GM23338 (cell line): Measurements from ENCODE around the gene ABCA13. TPM values are rescaled to one million over a fixed set of nuclear protein-coding genes. Genes with fewer than 3 reads are reported as not detected.
A peak's percentile ranks its signal among the peaks of the same experiment; 100 is the strongest.

Experiments
- ATAC-seq: fragments of 200-7000 bp; cut with Tn5 transposase; 3 replicates; pipeline ENCODE4 v1.9.1; 2020
- DNase-seq: peaks from one replicate; pipeline ENCODE4 v3.0.0-alpha.2; 2015; ENCODE audit warnings: low spot score
- H2AFZ ChIP-seq: fragments of 200-600 bp; sonication (generic); 2 replicates; pipeline ENCODE4 v1.8.0; 2016; ENCODE audit warnings: antibody characterized with exemption, mild to moderate bottlenecking, moderate library complexity
- H3F3A ChIP-seq: fragments of 200-600 bp; sonication (generic); replicated peaks from 2 replicates; pipeline ENCODE4 v1.8.0; 2017; ENCODE audit warnings: antibody characterized with exemption, mixed run types, low read depth
- H3K27ac ChIP-seq: fragments of 200-600 bp; sonication (generic); 2 replicates; pipeline ENCODE4 v1.6.1; 2016; ENCODE audit warnings: low read depth
- H3K27me3 ChIP-seq: fragments of 200-600 bp; sonication (generic); 2 replicates; pipeline ENCODE4 v1.8.0; 2016; ENCODE audit warnings: mild to moderate bottlenecking, mixed run types, moderate library complexity; ENCODE audit not compliant: insufficient read depth
- H3K36me3 ChIP-seq: fragments of 200-600 bp; sonication (generic); 2 replicates; pipeline ENCODE4 v1.8.0; 2016; ENCODE audit warnings: mild to moderate bottlenecking; ENCODE audit not compliant: insufficient read depth
- H3K4me1 ChIP-seq: fragments of 200-600 bp; sonication (generic); 2 replicates; pipeline ENCODE4 v1.8.0; 2016; ENCODE audit warnings: mild to moderate bottlenecking, moderate library complexity; ENCODE audit not compliant: insufficient read depth
- H3K4me2 ChIP-seq: fragments of 200-600 bp; sonication (generic); 2 replicates; pipeline ENCODE4 v1.7.1; 2017; ENCODE audit warnings: mixed run types
- H3K4me3 ChIP-seq: fragments of 200-600 bp; sonication (generic); 2 replicates; pipeline ENCODE4 v1.6.1; 2016; ENCODE audit warnings: mixed run types
- H3K79me2 ChIP-seq: fragments of 200-600 bp; sonication (generic); replicated peaks from 2 replicates; pipeline ENCODE4 v1.8.0; 2017; ENCODE audit warnings: mild to moderate bottlenecking; ENCODE audit not compliant: insufficient read depth
- H3K9me2 ChIP-seq: fragments of 200-600 bp; sonication (generic); 2 replicates; pipeline ENCODE4 v1.8.0; 2017; ENCODE audit not compliant: insufficient read depth
- H4K20me1 ChIP-seq: fragments of 200-600 bp; sonication (generic); replicated peaks from 2 replicates; pipeline ENCODE4 v1.8.0; 2017; ENCODE audit warnings: mild to moderate bottlenecking; ENCODE audit not compliant: insufficient read depth
- H3K27ac Mint-ChIP-seq: 2 replicates; pipeline ENCODE4 v1.8.0; 2020; ENCODE audit warnings: inconsistent platforms, mild to moderate bottlenecking, moderate library complexity, mixed read lengths
- H3K27me3 Mint-ChIP-seq: 3 replicates; pipeline ENCODE4 v1.8.0; 2022; ENCODE audit warnings: low read depth, mild to moderate bottlenecking, moderate library complexity, mixed read lengths, inconsistent platforms; ENCODE audit not compliant: insufficient read depth, poor library complexity
- H3K36me3 Mint-ChIP-seq: 3 replicates; pipeline ENCODE4 v1.8.0; 2021; ENCODE audit warnings: low read depth, mild to moderate bottlenecking, inconsistent platforms, moderate library complexity, mixed read lengths
- H3K4me1 Mint-ChIP-seq: 3 replicates; pipeline ENCODE4 v1.8.0; 2020; ENCODE audit warnings: mild to moderate bottlenecking, inconsistent platforms, mixed read lengths
- H3K4me3 Mint-ChIP-seq: 3 replicates; pipeline ENCODE4 v1.8.0; 2021; ENCODE audit warnings: moderate library complexity, mild to moderate bottlenecking, inconsistent platforms, mixed read lengths
- H3K9me3 Mint-ChIP-seq: 3 replicates; pipeline ENCODE4 v1.8.0; 2020; ENCODE audit warnings: moderate library complexity, mild to moderate bottlenecking, inconsistent platforms, mixed read lengths
- CREB1 ChIP-seq: fragments of 250-450 bp; sonication (Bioruptor Pico); IDR thresholded peaks from 2 replicates; pipeline ENCODE4 v1.5.0; 2020; ENCODE audit warnings: low read depth, mild to moderate bottlenecking, moderate library complexity
- EZH2phosphoT487 ChIP-seq: fragments of 200-600 bp; sonication (generic); IDR thresholded peaks from one replicate; pipeline ENCODE4 v1.8.1; 2018; ENCODE audit warnings: antibody characterized with exemption; ENCODE audit not compliant: unreplicated experiment
- JUNB ChIP-seq: IDR thresholded peaks from one replicate; pipeline ENCODE4 v1.6.1; 2016; ENCODE audit warnings: antibody characterized with exemption; ENCODE audit not compliant: unreplicated experiment
- NANOG ChIP-seq: IDR thresholded peaks from 2 replicates; pipeline ENCODE4 v1.6.1; 2016; ENCODE audit warnings: antibody characterized with exemption, borderline replicate concordance
- POLR2AphosphoS5 ChIP-seq: IDR thresholded peaks from 2 replicates; pipeline ENCODE4 v1.6.1; 2016; ENCODE audit warnings: antibody characterized with exemption, low read depth
- STAT1 ChIP-seq: IDR thresholded peaks from one replicate; pipeline ENCODE4 v1.6.1; 2016; ENCODE audit warnings: antibody characterized with exemption; ENCODE audit not compliant: unreplicated experiment
- ZNF114 ChIP-seq: fragments of 250-450 bp; sonication (Bioruptor Pico); IDR thresholded peaks from 2 replicates; pipeline ENCODE4 v1.5.0; 2020; ENCODE audit warnings: mild to moderate bottlenecking, moderate library complexity
- ZNF462 ChIP-seq: fragments of 250-450 bp; sonication (Bioruptor Pico); IDR thresholded peaks from 2 replicates; pipeline ENCODE4 v1.5.0; 2020; ENCODE audit warnings: mild to moderate bottlenecking, moderate library complexity
- polyA plus RNA-seq: library from polyadenylated mRNA; unstranded; fragments of >200 nt; fragmentation: Nextera tagmentation; extraction: Ambion mirVana; gene quantifications from 2 replicates; pipeline ENCODE4 v1.2.1, GENCODE V29; 2016
- total RNA-seq: library from RNA; depleted of rRNA; stranded (reverse); fragments of >200 nt; shearing (Covaris generic); gene quantifications from 2 replicates; pipeline ENCODE4 v1.2.3, GENCODE V29; 2014
- TF ChIP-seq, protein P1 (sequence below): IDR thresholded peaks from one replicate; pipeline ENCODE4 v1.6.1; 2018; ENCODE audit warnings: antibody characterized with exemption; ENCODE audit not compliant: unreplicated experiment
- TF ChIP-seq, protein P2 (sequence below): IDR thresholded peaks from 2 replicates; pipeline ENCODE4 v1.6.1; 2016; ENCODE audit warnings: antibody characterized with exemption

ABCA13 gene
- total and polyA plus RNA-seq, 2 experiments from 2014 or later: 0.21 TPM; not detected in 1

- H3K4me3 Mint-ChIP-seq: no peak overlapping the region
- DNase-seq (no peak), ATAC-seq (no peak)
- no peaks in the 10 kb centered on the region for H3K4me1 ChIP-seq
- H3F3A ChIP-seq: no peaks in the 10 kb centered on the region
- H3K9me3 Mint-ChIP-seq: peaks cover 57% of the 10 kb centered on the region
- H4K20me1 ChIP-seq: no peaks in the 10 kb centered on the region
- peaks cover 12% of the 10 kb centered on the region for H3K4me1 Mint-ChIP-seq
- no peaks in the 10 kb centered on the region for H3K27me3 ChIP-seq
- no peaks in the 10 kb centered on the region for H3K27me3 Mint-ChIP-seq
- peaks cover 4% of the 10 kb centered on the region; the same call in 1 of the 2 replicates for H3K36me3 ChIP-seq
- H3K79me2 ChIP-seq: no peaks in the 10 kb centered on the region
- TF ChIP-seq, protein P1, sequence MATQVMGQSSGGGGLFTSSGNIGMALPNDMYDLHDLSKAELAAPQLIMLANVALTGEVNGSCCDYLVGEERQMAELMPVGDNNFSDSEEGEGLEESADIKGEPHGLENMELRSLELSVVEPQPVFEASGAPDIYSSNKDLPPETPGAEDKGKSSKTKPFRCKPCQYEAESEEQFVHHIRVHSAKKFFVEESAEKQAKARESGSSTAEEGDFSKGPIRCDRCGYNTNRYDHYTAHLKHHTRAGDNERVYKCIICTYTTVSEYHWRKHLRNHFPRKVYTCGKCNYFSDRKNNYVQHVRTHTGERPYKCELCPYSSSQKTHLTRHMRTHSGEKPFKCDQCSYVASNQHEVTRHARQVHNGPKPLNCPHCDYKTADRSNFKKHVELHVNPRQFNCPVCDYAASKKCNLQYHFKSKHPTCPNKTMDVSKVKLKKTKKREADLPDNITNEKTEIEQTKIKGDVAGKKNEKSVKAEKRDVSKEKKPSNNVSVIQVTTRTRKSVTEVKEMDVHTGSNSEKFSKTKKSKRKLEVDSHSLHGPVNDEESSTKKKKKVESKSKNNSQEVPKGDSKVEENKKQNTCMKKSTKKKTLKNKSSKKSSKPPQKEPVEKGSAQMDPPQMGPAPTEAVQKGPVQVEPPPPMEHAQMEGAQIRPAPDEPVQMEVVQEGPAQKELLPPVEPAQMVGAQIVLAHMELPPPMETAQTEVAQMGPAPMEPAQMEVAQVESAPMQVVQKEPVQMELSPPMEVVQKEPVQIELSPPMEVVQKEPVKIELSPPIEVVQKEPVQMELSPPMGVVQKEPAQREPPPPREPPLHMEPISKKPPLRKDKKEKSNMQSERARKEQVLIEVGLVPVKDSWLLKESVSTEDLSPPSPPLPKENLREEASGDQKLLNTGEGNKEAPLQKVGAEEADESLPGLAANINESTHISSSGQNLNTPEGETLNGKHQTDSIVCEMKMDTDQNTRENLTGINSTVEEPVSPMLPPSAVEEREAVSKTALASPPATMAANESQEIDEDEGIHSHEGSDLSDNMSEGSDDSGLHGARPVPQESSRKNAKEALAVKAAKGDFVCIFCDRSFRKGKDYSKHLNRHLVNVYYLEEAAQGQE: no peak
- TF ChIP-seq ZNF462 (no peak), CREB1 (no peak), STAT1 (no peak), EZH2phosphoT487 (no peak), JUNB (no peak), ZNF114 (CRISPR knock-in tag) (no peak), NANOG (no peak), POLR2AphosphoS5 (no peak)
- TF ChIP-seq, protein P2, sequence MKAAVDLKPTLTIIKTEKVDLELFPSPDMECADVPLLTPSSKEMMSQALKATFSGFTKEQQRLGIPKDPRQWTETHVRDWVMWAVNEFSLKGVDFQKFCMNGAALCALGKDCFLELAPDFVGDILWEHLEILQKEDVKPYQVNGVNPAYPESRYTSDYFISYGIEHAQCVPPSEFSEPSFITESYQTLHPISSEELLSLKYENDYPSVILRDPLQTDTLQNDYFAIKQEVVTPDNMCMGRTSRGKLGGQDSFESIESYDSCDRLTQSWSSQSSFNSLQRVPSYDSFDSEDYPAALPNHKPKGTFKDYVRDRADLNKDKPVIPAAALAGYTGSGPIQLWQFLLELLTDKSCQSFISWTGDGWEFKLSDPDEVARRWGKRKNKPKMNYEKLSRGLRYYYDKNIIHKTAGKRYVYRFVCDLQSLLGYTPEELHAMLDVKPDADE: no peak
- H3K27ac Mint-ChIP-seq: no peak overlapping the region
- H3K4me3 ChIP-seq: no peak overlapping the region
- peak overlapping the region; percentile 1; the same call in 1 of the 2 replicates for H2AFZ ChIP-seq
- H3K27ac ChIP-seq: no peak overlapping the region
- H3K4me2 ChIP-seq: no peak overlapping the region
- peaks cover 48% of the 10 kb centered on the region for H3K36me3 Mint-ChIP-seq
- no peaks in the 10 kb centered on the region; the same call in 1 of the 2 replicates for H3K9me2 ChIP-seq
These were observed 31.1 kb upstream of the ABCA13 start for GRCh38 chr7:48140001-48140681.
